Measurements from ENCODE around the gene ELOVL6. TPM values are rescaled to one million over a fixed set of nuclear protein-coding genes. Genes with fewer than 3 reads are reported as not detected.

ELOVL6 gene
- total and polyA plus RNA-seq, 2 experiments from 2014 or later, result 12.8 to 18.1 TPM

- H3K4me2 ChIP-seq, result no peak overlapping the region
- H3K4me1 ChIP-seq (ENCODE audit: insufficient read depth), result peaks cover 3% of the 10 kb centered on the region
- no peaks in the 10 kb centered on the region for H3K36me3 ChIP-seq (replicated peaks; ENCODE audit: insufficient read depth, low read depth)
- H3K4me3 ChIP-seq, result no peak overlapping the region
- H3K79me2 ChIP-seq, result peaks cover 21% of the 10 kb centered on the region
- no peak overlapping the region for H3K27ac ChIP-seq
- no peaks in the 10 kb centered on the region for H4K20me1 ChIP-seq (ENCODE audit: insufficient read depth, poor library complexity, severe bottlenecking)
- no peaks in the 10 kb centered on the region for H3K9me3 ChIP-seq (ENCODE audit: low read depth)
- TF ChIP-seq EZH2 (IDR thresholded peaks at IDR 0.05; ENCODE audit: borderline replicate concordance) (no peak), EZH2phosphoT487 (IDR thresholded peaks at IDR 0.05; ENCODE audit: low read depth, severe bottlenecking, unreplicated experiment) (no peak), CTCF (IDR thresholded peaks at IDR 0.05; ENCODE audit: poor library complexity) (no peak)
- H2AFZ ChIP-seq, result no peak overlapping the region
- no peaks in the 10 kb centered on the region for H3K27me3 ChIP-seq
- no peaks in the 10 kb centered on the region for H3K9me2 ChIP-seq (replicated peaks; ENCODE audit: insufficient read depth)
- no peak for DNase-seq (ENCODE audit: low spot score)
Measured at GRCh38 chr4:110122201-110122600, 76.2 kb downstream of the ELOVL6 start.

- TF ChIP-seq CTCF (IDR thresholded peaks at IDR 0.05; ENCODE audit: poor library complexity) (no peak), EZH2 (IDR thresholded peaks at IDR 0.05; ENCODE audit: borderline replicate concordance) (no peak), EZH2phosphoT487 (IDR thresholded peaks at IDR 0.05; ENCODE audit: low read depth, severe bottlenecking, unreplicated experiment) (no peak)
- Histone ChIP-seq H3K36me3 (replicated peaks; ENCODE audit: insufficient read depth, low read depth) (no peaks in the 10 kb centered on the region), H3K9me3 (ENCODE audit: low read depth) (no peaks in the 10 kb centered on the region), H3K4me1 (ENCODE audit: insufficient read depth) (peaks cover 3% of the 10 kb centered on the region), H3K4me3 (no peak overlapping the region), H3K9me2 (replicated peaks; ENCODE audit: insufficient read depth) (no peaks in the 10 kb centered on the region), H4K20me1 (ENCODE audit: insufficient read depth, poor library complexity, severe bottlenecking) (no peaks in the 10 kb centered on the region), H2AFZ (no peak overlapping the region), H3K4me2 (no peak overlapping the region), H3K27me3 (no peaks in the 10 kb centered on the region), H3K27ac (no peak overlapping the region), H3K79me2 (peaks cover 21% of the 10 kb centered on the region)
- DNase-seq (ENCODE audit: low spot score), result no peak
- WGBS (ENCODE audit: low lambda C conversion rate, missing lambda C conversion rate), result 98% methylated on average over 5 of the region's 6 CpGs
Measured at GRCh38 chr4:110120506-110120905, 77.9 kb downstream of the ELOVL6 start.

- 73% methylated on average over 1 of the region's 1 CpG for WGBS (ENCODE audit: low lambda C conversion rate, missing lambda C conversion rate)
- DNase-seq (ENCODE audit: low spot score), result no peak
- no peak overlapping the region for H2AFZ ChIP-seq
- H3K4me3 ChIP-seq, result no peak overlapping the region
- H3K4me1 ChIP-seq (ENCODE audit: insufficient read depth), result peaks cover 3% of the 10 kb centered on the region
- H3K36me3 ChIP-seq (replicated peaks; ENCODE audit: insufficient read depth, low read depth), result no peaks in the 10 kb centered on the region
- peak overlapping the region; percentile 58 for H3K27ac ChIP-seq
- no peaks in the 10 kb centered on the region for H3K9me3 ChIP-seq (ENCODE audit: low read depth)
- TF ChIP-seq EZH2phosphoT487 (IDR thresholded peaks at IDR 0.05; ENCODE audit: low read depth, severe bottlenecking, unreplicated experiment), result no peak
- no peaks in the 10 kb centered on the region for H4K20me1 ChIP-seq (ENCODE audit: insufficient read depth, poor library complexity, severe bottlenecking)
- no peaks in the 10 kb centered on the region for H3K27me3 ChIP-seq
- H3K4me2 ChIP-seq, result peak overlapping the region; percentile 50
- H3K79me2 ChIP-seq, result peaks cover 18% of the 10 kb centered on the region
- H3K9me2 ChIP-seq (replicated peaks; ENCODE audit: insufficient read depth), result no peaks in the 10 kb centered on the region
Measured at GRCh38 chr4:110119880-110120279, 78.5 kb downstream of the ELOVL6 start.

- peak overlapping the region; percentile 50 for H3K4me2 ChIP-seq
Measured at GRCh38 chr4:110119337-110119736, 79.1 kb downstream of the ELOVL6 start.

More at GRCh38 chr4:110119337-110119736, 79.1 kb downstream of the ELOVL6 start:
- H4K20me1 ChIP-seq (ENCODE audit: insufficient read depth, poor library complexity, severe bottlenecking), result no peaks in the 10 kb centered on the region
- DNase-seq (ENCODE audit: low spot score), result peak; percentile 46
- H3K27me3 ChIP-seq, result no peaks in the 10 kb centered on the region
- no peak overlapping the region for H2AFZ ChIP-seq
- H3K27ac ChIP-seq, result peak overlapping the region; percentile 58
- peaks cover 3% of the 10 kb centered on the region for H3K4me1 ChIP-seq (ENCODE audit: insufficient read depth)
- peaks cover 18% of the 10 kb centered on the region for H3K79me2 ChIP-seq
- TF ChIP-seq EZH2 (IDR thresholded peaks at IDR 0.05; ENCODE audit: borderline replicate concordance) (no peak), EZH2phosphoT487 (IDR thresholded peaks at IDR 0.05; ENCODE audit: low read depth, severe bottlenecking, unreplicated experiment) (no peak), CTCF (IDR thresholded peaks at IDR 0.05; ENCODE audit: poor library complexity) (no peak)
- no peaks in the 10 kb centered on the region for H3K9me2 ChIP-seq (replicated peaks; ENCODE audit: insufficient read depth)
- H3K36me3 ChIP-seq (replicated peaks; ENCODE audit: insufficient read depth, low read depth), result no peaks in the 10 kb centered on the region
- no peaks in the 10 kb centered on the region for H3K9me3 ChIP-seq (ENCODE audit: low read depth)
- 48% methylated on average over 3 of the region's 3 CpGs for WGBS (ENCODE audit: low lambda C conversion rate, missing lambda C conversion rate)
- no peak overlapping the region for H3K4me3 ChIP-seq

Data from hepatocyte (in vitro differentiated cells).